DMS53 treated with DMSO at 0.1 percent for 48 hours (cell line): ENCODE results near the gene TMEM179.
A peak's percentile ranks its signal among the peaks of the same experiment; 100 is the strongest.
"Not testable (repeated sequence)": the region's sequence is repeated elsewhere in the genome, so short reads cannot be mapped to it uniquely, and the experiment has no call there.

ENCODE experiments used
- DNase-seq: peaks from one replicate; lab custom pipeline; 2025; ENCODE audit not compliant: unreplicated experiment; lab: John Stamatoyannopoulos, UW

Gene TMEM179

DNA sequence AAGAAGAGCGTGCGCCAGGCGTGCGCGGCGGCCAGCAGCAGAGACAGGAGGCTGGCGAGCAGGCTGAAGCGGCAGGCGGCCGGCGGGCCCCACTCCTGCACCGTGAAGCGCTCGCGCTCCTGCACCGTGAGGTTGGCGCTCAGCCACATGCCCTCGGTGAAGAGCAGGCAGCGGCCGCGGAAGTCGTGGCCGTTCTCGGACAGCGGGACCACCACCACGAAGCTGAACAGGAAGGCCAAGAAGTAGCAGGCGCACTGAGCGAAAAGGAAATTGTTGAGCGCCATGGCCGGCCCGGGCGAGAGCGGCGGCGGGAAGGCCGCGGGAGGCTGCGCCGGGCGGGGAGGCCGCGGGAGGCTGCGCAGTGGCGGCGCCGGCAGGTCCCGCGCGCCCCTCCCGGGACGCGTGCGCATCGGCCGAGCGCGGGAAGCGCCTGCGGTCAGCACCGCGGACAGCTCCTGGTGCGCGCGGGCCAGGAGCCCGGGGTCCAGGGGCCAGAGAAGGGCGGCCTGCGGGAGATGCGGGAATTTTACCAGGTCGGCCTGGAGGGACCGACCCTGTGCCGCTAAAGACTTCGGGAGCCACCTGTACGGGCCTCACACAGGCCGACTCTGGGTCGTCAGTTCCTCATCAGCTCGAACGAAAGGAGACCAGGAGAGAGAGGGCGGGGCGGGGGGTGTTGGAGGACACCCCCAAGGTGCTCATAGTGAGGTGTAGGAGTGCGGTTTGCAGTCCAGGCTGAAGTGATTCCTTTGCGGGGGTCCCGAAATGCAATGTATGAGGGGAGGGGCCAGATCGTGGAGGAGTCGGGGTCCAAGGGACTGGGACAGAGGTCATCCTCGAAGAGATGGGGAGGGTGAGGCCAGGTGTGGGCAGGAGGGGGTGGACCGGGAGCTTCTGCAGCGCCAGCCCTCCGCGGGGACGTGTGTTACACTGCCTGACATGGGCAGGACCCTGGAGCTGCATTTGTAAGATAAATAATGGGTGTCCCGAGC lies at the start of gene TMEM179:
Gene TMEM179, minus strand, starts transcription at position 315 of the 992 bp plus-strand sequence. Its CDS starts 31 bp downstream, at position 284.
- DNase-seq = no peak

DNA sequence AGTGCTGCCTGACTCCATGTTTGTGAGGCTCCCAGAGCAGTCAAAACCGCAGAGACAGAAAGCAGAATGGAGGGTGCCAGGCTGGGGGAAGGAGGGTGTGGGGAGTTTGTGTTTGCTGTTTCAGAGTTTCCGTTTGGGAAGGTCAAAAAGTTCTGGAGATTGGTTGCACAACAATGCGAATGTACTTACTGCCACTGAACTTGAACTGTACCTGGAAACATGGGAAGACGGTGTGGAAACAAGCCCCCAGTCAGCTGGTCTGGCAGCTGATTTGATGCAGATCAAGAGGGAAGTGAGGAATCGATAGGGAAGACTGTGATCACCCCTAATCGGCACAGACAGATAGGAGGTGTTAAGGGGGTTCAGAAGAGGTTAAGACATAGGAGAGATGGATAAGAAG lies 49.5 kb upstream of the TMEM179 start:
- no peak for DNase-seq

DNA sequence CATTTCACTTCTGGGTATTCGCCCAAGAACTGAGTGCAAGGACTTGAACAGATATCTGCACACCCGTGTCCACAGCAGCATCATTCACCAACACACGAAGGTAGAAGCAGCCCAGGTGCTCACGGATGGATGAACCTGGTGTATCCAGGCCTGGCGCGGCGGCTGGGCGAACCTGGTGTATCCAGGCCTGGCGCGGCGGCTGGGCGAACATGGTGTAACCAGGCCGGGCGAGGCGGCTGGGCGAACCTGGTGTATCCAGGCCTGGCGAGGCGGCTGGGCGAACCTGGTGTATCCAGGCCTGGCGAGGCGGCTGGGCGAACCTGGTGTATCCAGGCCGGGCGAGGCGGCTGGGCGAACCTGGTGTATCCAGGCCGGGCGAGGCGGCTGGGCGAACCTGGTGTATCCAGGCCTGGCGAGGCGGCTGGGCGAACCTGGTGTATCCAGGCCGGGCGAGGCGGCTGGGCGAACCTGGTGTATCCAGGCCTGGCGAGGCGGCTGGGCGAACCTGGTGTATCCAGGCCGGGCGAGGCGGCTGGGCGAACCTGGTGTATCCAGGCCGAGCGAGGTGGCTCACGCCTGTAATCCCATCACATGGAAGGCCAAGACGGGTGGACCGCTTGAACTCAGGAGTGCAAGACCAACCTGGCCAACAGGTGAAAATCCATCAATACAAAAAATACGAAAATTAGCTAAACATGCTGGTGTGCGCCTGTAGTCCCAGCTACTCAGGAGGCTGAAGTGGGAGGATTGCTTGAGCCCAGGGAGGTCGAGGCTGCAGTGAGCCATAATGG lies 48.8 kb upstream of the TMEM179 start:
- DNase-seq = not testable (repeated sequence)

DNA sequence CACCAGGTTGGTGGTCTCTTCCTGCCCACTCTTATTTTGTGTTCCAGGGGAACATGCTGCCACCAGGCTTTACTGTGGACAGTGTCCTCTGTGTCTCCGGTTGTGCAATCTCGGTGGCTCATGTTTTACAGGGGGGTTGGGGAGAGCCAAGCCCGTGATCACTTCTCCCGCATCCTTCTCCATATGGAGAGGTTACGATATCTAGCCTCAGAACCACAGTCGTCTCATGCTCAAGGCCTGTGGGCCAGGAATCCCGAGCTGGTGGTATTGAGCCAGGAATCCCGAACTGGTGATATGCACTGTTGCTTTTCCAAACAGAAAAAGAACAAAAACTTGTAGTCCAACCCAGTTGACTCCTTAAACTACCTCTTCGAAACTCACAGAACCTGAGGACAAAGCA lies 47.8 kb upstream of the TMEM179 start:
- DNase-seq = no peak

DNA sequence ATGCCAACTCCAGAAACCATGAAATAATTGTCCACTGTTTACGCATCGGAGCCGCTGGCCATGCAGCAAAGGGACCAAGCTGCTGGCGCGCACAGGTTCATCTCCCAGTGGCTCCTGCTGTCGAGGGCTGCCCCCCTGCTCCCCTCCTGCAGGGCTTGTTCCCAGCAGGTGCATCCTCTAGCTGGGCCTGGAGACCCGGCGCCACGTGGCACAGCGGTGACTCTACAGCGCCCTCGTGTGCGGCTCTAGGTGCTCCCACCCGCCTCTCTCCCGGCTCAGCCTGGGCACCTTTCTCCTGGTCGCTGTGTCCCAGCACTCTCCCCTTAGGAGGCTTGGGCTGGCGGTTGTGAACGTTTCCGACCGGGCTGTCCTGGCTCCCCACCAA lies 47.3 kb upstream of the TMEM179 start:
- DNase-seq = no peak

DNA sequence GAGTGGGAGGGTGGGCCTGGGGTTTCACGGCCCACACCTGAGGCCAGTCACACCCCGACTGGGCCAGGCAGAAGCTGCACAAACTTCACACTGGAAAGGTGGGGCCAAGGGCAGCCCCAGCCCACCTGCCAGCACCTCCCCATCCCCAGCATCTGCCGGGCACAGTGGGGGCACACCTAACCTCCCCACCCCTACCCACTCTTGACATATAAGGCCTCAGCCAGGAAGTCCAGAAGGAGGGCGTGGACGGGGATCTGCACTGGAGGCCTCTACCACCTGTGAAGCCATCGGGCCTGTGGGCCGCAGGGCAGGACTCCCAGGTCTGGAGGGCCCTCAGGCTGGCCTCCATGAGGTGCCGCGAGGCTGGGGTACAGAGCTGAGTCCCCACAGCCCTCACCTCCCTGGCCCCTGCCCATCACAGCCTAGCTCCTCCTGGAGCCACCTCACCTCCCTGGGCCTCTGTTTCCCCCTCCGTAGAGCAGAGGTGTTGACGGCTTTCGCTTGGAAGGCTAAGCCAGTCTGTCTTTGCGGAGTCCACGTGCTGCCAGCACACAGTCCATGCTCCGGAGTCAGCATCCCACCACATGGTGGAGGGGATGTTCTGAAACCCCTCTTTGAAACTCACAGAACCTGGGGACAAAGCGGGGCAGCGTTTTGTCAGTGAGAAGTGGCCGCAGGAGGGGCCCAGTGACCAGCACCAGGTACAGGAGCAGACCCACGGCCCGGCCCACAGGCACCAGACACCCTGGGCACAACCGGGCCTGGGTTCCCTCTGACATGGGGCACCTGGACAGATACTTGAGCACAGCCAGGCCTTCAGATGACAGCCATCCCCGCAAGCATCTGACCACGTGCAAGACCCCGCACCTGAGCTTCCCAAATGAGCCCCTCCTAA lies 46.7 kb upstream of the TMEM179 start:
- no peak for DNase-seq

DNA sequence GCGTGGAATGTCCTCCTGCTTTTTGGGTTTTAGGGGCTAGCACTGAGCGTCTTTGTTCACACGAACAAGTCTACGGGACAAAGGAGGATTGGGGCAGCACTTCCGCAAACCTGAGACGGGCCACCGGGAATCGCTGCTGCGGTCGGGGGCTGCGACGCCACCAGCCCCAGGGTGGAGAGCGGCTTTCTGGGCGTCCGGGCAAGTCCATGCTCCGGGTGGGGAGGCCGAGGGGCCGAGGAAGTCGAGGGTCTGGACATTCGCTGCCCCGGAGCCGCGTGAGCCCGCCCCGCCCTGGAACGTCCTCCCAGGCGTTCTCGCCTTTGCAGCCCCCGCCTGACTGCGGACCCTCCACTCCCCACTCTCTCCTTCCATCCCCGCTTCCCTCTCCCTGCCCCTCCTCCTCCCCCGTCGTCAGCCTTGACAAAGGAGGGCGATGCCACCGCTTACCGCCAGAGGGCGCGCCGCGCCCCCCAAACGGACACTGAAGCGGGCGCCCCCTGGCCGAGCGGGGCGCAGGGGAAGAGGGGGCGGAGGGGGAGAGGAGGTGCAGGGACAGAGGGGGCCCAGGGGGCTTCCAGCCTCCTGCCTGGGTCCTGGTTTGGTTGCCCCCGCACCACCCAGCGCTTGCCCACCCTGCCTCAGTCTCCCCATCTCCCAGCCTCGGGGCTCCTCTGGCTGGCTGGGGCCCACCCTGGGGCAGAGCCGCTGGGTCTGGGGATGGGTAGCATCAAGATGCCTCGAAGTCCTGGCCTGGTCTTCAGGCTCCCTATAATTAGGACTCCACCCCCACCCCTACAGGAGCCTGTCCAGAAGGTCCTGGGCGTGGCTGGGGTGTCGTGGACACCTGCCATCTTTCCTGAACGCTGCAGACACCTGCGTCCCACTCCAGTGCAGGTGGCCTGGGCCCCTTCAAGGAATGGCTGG lies 45.7 kb upstream of the TMEM179 start:
- DNase-seq = no peak

GRCh38 chr14:104647467-104648043 lies 43.0 kb upstream of the TMEM179 start:
- DNase-seq = no peak

- no peak for DNase-seq
Observed at GRCh38 chr14:104644656-104645378, 40.2 kb upstream of the TMEM179 start.

- no peak for DNase-seq
Observed at GRCh38 chr14:104644091-104644635, 39.6 kb upstream of the TMEM179 start.

DNA sequence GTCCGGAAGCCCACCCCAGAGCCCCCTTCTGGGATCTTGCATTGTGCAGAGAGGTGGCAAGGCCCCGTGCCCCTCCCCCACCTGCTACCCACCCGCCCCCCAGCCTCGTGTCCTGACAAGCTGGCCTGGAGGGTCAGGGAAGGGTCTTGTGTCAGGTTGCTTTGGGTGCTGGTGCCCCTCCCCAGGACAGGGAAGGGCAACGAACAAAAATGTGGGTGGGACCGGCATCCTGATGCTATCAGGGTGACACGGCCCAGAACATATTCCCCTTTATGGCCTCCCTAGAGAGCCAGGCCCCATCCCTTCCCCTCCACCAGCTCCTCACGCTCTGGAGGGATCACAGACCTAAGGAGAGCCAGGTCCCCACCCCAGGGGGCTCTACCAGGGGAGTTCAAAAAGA lies 38.7 kb upstream of the TMEM179 start:
- no peak for DNase-seq

GRCh38 chr14:104642540-104642868 lies 37.9 kb upstream of the TMEM179 start:
- no peak for DNase-seq

GRCh38 chr14:104641753-104642539 lies 37.4 kb upstream of the TMEM179 start:
- DNase-seq = no peak

GRCh38 chr14:104640681-104641080 lies 36.1 kb upstream of the TMEM179 start:
- no peak for DNase-seq

DNA sequence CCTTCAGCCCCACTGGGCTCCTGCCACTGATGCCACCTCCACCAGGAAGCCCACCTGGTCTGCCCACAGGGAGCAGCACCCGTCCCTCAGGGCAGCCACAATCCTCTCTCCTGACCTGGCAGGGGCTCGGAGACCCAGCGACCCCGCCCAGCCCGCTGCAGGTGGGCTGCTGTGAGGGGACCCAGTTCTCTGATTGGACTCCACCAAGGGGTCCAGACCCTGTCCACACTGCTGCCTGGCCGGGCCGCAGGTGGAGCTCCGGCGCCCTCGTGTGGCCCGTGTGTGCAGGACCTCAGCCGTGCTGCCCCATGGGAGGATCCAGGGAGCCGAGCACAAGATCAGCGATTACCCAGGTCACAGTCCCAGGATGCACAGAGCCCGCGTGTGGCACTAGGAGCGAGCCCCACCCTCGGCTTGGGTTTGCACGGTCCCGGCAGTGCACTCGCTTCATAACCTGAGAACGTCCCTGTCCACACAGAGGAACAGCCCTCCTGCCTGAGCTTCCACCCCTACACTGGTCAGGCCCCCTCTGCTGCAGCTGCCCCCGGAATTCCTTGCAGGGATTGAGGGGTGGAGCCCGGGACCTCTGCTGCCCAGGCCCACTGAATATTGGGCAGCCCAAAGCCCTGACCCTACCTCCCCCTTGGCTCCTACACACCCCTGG lies 35.4 kb upstream of the TMEM179 start:
- DNase-seq = peak; percentile 19

- no peak for DNase-seq
Observed at GRCh38 chr14:104639471-104639870, 34.9 kb upstream of the TMEM179 start.

- no peak for DNase-seq
Observed at GRCh38 chr14:104638927-104639450, 34.4 kb upstream of the TMEM179 start.
